ENCODE data around the gene MRGPRG.

MRGPRG gene

DNA sequence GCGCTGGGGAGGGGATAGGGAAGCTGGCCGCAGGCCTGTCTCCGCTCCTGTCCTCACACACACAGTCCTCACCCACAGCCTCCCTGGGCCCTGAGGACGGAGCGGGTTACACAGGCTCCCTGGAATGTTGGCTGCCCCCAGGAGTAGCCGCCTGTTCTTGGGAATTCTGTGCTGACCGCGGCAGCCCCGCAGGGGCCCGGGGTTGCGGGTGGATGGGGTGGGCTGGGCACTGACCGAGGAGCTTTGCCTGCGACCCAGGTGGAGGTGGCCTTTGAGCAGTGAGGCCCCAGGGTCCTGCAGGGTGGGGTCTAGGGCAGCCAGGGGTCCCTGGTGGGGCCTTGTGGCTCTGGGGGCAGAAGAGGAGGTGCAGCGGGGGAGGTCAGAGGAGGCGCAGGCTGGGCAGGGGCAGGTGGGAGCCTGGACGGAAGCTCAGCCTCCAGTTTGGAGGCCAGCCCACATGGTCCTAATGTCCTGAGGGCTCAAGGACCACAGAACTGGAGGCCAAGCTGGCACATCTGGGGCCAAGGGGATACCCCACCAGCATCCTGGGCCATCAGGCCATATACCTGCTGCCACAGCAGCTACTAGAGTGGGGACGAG lies 6.6 kb upstream of the MRGPRG start:
- Histone ChIP-seq H3K4me1 (ENCODE audit: insufficient read depth, low read length) (peaks cover 3% of the 10 kb centered on the region; the same call in 1 of the 2 replicates), H3K9ac (ENCODE audit: low read depth, low read length) (no peak overlapping the region), H3K27ac (ENCODE audit: low read depth, low read length) (no peak overlapping the region), H3K27me3 (ENCODE audit: insufficient read depth, low read length) (no peaks in the 10 kb centered on the region), H3K36me3 (ENCODE audit: insufficient read depth, low read length) (no peaks in the 10 kb centered on the region), H3K9me3 (ENCODE audit: insufficient read depth, low read depth, low read length) (no peaks in the 10 kb centered on the region), H3K4me3 (ENCODE audit: low read length) (no peak overlapping the region)
- 85% methylated on average over 16 of the region's 17 CpGs for WGBS

DNA sequence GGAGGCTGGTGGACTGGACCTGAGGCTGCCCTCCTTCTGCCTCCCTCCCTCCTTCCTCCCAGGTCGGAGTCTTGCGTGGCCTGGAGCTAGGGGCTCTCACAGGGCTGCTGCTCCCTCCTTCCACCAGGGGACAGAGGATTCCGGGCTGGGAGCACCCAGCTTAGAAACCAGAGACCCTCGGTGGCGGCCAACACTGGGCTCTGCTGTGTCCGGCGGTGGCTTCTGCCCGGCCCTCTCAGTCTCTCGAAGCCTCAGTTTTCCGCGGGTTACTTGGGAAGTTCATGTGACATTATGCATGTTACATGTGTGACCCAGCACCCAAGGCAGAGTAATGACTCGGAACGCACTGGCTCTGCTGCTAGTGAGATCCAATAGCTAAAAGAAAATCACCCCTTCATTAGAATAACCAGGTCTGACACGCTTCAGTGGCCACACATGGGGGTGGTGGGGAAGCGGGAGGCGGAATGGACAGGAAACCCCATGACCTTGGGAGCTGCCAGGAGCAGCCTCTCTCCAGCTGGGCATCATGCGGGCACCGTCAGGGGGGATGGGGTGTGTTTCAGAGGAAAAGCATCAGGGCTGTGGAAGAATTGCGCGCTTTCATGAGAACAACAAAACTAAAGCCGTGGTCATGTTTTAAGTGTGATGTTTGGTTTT lies 5.9 kb upstream of the MRGPRG start:
- H3K36me3 ChIP-seq (ENCODE audit: insufficient read depth, low read length), result no peaks in the 10 kb centered on the region
- H3K4me3 ChIP-seq (ENCODE audit: low read length), result no peak overlapping the region
- peaks cover 3% of the 10 kb centered on the region; the same call in 1 of the 2 replicates for H3K4me1 ChIP-seq (ENCODE audit: insufficient read depth, low read length)
- no peaks in the 10 kb centered on the region for H3K27me3 ChIP-seq (ENCODE audit: insufficient read depth, low read length)
- H3K9me3 ChIP-seq (ENCODE audit: insufficient read depth, low read depth, low read length), result no peaks in the 10 kb centered on the region
- no peak overlapping the region for H3K27ac ChIP-seq (ENCODE audit: low read depth, low read length)
- no peak overlapping the region for H3K9ac ChIP-seq (ENCODE audit: low read depth, low read length)
- 79% methylated on average over 21 of the region's 21 CpGs for WGBS

DNA sequence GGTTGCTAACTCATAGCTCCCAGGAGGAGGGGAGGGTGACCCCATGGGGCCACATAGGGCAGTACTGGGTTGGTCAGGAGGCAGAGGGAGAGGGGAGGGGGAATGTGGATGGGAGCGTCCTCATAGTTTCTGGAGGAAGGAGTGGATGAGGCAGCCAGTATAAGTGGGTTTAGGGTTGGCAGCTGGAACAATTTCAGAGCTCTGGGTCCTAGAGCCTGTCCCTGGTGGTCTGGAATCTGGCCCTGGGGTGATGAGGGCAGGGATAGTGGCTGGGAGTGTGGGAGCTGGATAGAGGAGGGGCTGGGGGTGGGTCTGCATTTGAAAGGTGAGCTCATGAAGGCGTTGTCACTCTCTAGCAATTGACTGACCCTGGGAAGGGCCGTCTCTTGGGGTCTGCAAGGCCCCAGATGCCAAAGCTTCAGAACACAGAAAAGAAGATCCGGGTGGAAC lies 5.3 kb upstream of the MRGPRG start:
- H3K27ac ChIP-seq (ENCODE audit: low read depth, low read length), result no peak overlapping the region
- no peaks in the 10 kb centered on the region for H3K36me3 ChIP-seq (ENCODE audit: insufficient read depth, low read length)
- no peaks in the 10 kb centered on the region for H3K9me3 ChIP-seq (ENCODE audit: insufficient read depth, low read depth, low read length)
- no peak overlapping the region for H3K4me3 ChIP-seq (ENCODE audit: low read length)
- H3K27me3 ChIP-seq (ENCODE audit: insufficient read depth, low read length), result no peaks in the 10 kb centered on the region
- WGBS, result 31% methylated on average over 4 of the region's 4 CpGs
- no peak overlapping the region for H3K9ac ChIP-seq (ENCODE audit: low read depth, low read length)
- peaks cover 3% of the 10 kb centered on the region; the same call in 1 of the 2 replicates for H3K4me1 ChIP-seq (ENCODE audit: insufficient read depth, low read length)

DNA sequence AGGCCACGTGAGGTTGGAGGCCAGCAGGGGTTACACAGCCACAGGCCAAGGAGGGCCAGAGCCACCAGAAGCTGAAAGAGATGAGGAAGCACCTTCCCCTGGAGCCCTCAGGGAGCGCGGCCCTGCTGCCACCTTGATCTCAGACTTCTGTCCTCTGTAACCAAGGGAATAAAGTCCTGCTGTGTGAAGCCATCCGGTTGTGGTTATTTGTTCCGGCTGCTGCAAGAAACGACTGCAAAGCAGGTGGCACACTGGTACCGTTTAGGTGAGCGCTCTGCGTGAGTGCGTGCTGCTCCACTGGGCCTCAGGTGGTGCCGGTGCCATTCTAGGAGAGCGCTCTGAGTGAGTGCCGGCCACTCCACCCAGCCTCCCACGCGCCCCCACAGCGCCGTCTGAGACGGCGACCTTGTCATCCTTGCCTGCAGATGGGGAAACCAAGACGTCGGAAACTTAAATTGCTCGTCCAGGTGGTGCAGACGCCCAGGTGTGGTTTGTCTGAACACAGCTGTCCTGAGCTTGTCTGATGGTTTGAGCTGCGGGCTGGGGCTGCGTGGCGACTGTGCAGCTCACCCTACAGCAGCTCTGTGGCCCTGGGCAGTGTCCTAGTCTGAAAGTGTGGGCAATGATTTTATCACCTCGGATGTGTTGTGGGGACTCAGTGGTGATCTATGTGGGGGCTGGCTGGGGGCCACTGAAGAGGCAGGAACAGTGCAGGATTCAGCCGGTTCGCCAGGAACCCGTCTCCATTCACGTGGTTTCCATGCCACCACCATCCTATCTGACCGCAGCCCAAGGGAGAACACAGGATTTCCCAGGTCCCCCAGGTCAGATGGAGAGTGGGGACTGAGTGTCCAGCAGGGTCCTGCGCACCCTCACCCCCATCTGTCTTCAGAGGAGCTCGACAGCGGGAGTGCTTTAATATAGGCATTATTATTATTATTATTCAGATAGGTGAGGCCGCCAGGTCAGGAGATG lies 4.6 kb upstream of the MRGPRG start:
- no peaks in the 10 kb centered on the region for H3K36me3 ChIP-seq (ENCODE audit: insufficient read depth, low read length)
- 81% methylated on average over 34 of the region's 36 CpGs for WGBS
- no peaks in the 10 kb centered on the region for H3K27me3 ChIP-seq (ENCODE audit: insufficient read depth, low read length)
- no peak overlapping the region for H3K4me3 ChIP-seq (ENCODE audit: low read length)
- H3K9me3 ChIP-seq (ENCODE audit: insufficient read depth, low read depth, low read length), result no peaks in the 10 kb centered on the region
- H3K27ac ChIP-seq (ENCODE audit: low read depth, low read length), result no peak overlapping the region
- no peak overlapping the region for H3K9ac ChIP-seq (ENCODE audit: low read depth, low read length)
- H3K4me1 ChIP-seq (ENCODE audit: insufficient read depth, low read length), result peaks cover 3% of the 10 kb centered on the region; the same call in 1 of the 2 replicates

DNA sequence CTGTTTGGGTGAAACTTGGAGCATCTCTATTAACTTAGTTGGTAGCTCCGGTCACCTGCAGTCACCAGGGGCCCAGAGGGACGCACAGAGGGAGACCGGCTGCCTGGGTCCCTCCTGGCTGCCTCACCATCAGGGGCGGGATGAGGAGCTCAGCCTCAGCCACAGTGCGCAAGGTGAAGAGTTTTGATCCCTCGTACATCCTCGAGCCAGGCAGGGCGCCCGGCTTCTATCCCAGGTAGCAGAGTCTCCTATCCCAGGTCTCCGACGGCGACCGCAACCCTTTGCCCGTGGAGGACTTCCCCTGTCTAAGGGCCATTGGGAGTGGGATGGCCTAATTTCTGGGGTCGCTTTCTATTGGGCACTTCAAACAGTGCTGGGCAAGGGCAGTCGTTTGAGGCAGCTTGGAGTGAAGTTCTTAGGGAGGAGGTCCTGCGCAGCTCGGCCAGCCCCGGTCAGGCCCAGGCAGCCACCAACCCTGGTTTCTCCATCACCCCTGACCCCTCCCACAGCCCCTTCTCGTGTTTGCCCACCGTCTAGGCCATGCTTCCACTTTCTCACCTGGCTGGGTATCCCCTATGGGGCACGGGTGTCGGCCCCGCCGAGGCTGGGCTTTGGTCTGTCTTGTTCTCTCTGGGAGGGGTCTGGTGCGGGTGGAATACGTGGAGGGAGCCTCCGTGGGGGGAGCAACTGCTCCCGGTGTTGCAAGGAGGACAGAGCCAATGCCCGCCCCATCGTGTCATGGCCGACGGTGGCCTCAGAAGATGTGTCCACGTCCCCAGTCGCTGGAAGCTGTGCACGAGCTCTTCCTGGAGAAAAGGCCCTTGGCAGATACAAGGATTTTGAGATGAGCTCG lies 3.6 kb upstream of the MRGPRG start:
- H3K27ac ChIP-seq (ENCODE audit: low read depth, low read length), result no peak overlapping the region
- WGBS, result 20% methylated on average over 1 of the region's 37 CpGs
- no peak overlapping the region for H3K9ac ChIP-seq (ENCODE audit: low read depth, low read length)
- no peak overlapping the region for H3K4me3 ChIP-seq (ENCODE audit: low read length)
- H3K4me1 ChIP-seq (ENCODE audit: insufficient read depth, low read length), result peaks cover 3% of the 10 kb centered on the region; the same call in 1 of the 2 replicates
- no peaks in the 10 kb centered on the region for H3K27me3 ChIP-seq (ENCODE audit: insufficient read depth, low read length)
- H3K9me3 ChIP-seq (ENCODE audit: insufficient read depth, low read depth, low read length), result no peaks in the 10 kb centered on the region
- H3K36me3 ChIP-seq (ENCODE audit: insufficient read depth, low read length), result no peaks in the 10 kb centered on the region

DNA sequence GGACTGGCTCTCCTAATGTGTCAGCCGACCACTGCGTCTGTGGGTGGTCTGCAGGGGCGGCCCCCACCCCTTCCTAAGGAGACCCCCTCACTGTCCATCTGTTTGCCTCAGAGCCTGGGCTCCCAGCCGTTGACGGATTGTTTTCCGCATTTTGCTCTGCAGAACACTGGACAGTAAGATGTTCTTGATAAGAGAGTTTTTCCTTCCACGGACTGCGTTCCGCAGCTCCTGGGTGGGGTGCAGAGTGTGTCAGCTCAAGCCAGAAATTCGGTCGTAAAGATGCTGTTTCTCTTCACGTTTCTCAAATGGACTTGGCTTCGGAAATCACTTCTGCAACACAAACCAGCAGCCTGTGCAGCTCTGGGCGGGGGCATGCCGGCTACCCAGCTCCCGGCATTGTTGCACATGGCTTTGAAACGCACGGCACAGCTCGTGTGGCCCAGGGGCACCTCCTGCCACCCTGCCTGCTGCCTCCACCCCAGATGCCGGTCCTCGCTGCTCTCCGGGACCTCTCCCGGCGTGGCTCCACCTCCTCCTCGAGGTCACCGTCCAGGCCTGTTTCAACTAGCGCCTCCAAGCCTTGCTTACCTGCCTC lies 2.9 kb upstream of the MRGPRG start:
- Histone ChIP-seq H3K9ac (ENCODE audit: low read depth, low read length) (no peak overlapping the region), H3K4me3 (ENCODE audit: low read length) (no peak overlapping the region), H3K4me1 (ENCODE audit: insufficient read depth, low read length) (peaks cover 3% of the 10 kb centered on the region; the same call in 1 of the 2 replicates), H3K27ac (ENCODE audit: low read depth, low read length) (no peak overlapping the region), H3K36me3 (ENCODE audit: insufficient read depth, low read length) (no peaks in the 10 kb centered on the region), H3K9me3 (ENCODE audit: insufficient read depth, low read depth, low read length) (no peaks in the 10 kb centered on the region), H3K27me3 (ENCODE audit: insufficient read depth, low read length) (no peaks in the 10 kb centered on the region)
- no CpG with 5 or more reads among the region's 27 CpGs for WGBS

DNA sequence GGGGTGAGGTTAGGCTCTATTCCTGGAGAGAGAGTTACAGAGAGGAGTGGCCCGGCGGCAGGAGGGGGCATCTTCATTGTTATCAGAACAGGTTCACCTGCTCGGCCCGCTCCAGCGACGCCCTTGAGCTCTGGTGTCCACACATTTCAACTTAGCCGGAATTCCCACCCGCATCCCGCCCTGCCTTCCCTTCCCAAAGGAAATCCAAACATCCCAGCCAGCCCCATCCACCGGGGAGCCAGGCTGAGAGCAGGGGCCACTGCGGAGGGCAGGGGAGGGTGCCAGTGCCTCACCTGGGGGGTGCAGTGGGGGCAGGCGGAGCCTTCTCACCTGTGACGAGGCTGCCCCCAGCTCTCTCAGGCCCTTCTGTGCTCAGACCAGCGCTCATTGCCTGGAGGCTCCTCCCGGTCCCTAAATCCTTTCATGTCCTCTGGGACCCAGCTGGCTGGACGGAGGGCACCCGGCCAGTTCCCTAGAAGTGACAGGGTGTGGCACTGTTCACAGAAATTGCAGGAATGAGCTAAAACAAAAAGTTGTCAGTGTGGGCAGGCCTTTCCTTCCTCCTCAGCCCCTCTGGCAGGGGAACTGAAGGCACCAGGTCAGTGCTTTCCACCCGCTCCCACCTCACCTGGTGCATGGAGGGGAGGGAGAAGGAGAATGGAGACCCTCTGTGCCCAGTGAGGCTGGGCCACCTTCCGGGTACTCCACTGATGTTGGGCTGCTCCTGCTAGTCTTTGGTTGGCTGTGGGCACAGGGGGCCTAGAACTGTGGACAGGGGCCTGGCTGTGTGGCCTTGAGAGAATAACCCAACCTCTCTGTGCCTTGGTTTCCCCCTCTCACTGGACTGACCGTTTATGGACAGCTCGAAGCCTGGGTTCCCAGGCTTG lies 2.2 kb upstream of the MRGPRG start:
- no CpG with 5 or more reads among the region's 21 CpGs for WGBS
- H3K4me1 ChIP-seq (ENCODE audit: insufficient read depth, low read length), result peaks cover 3% of the 10 kb centered on the region; the same call in 1 of the 2 replicates

DNA sequence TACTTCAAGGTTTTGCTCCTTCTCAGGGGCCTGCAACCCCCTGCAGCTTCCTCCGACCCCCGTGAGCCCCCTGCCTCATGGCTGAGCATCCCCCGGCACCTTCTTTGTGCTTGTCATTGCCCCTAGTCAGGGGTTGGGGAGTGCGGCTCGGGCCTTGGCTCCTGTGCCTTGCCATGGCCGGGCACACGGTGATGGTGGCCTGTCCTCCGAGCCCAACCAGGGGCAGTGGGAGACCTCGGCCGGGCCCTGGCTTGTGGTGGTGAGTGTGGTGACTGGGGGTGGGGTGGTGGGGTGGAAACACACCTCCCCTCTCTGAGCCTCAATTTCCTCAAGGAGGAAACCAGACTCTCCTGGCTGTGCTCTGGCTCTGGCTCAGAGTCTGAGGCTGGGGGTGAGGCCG lies 1.5 kb upstream of the MRGPRG start:
- no peaks in the 10 kb centered on the region for H3K9me3 ChIP-seq (ENCODE audit: insufficient read depth, low read depth, low read length)
- no CpG with 5 or more reads among the region's 11 CpGs for WGBS
- no peak overlapping the region for H3K27ac ChIP-seq (ENCODE audit: low read depth, low read length)
- H3K36me3 ChIP-seq (ENCODE audit: insufficient read depth, low read length), result no peaks in the 10 kb centered on the region
- H3K27me3 ChIP-seq (ENCODE audit: insufficient read depth, low read length), result peaks cover 3% of the 10 kb centered on the region; the same call in 1 of the 2 replicates
- H3K9ac ChIP-seq (ENCODE audit: low read depth, low read length), result no peak overlapping the region
- H3K4me3 ChIP-seq (ENCODE audit: low read length), result no peak overlapping the region
- H3K4me1 ChIP-seq (ENCODE audit: insufficient read depth, low read length), result peaks cover 3% of the 10 kb centered on the region; the same call in 1 of the 2 replicates

More for the DNA sequence above, 2.2 kb upstream of the MRGPRG start:
- Histone ChIP-seq H3K36me3 (ENCODE audit: insufficient read depth, low read length) (no peaks in the 10 kb centered on the region), H3K27ac (ENCODE audit: low read depth, low read length) (no peak overlapping the region), H3K9me3 (ENCODE audit: insufficient read depth, low read depth, low read length) (no peaks in the 10 kb centered on the region), H3K9ac (ENCODE audit: low read depth, low read length) (no peak overlapping the region), H3K4me3 (ENCODE audit: low read length) (no peak overlapping the region), H3K27me3 (ENCODE audit: insufficient read depth, low read length) (peaks cover 3% of the 10 kb centered on the region; the same call in 1 of the 2 replicates)

DNA sequence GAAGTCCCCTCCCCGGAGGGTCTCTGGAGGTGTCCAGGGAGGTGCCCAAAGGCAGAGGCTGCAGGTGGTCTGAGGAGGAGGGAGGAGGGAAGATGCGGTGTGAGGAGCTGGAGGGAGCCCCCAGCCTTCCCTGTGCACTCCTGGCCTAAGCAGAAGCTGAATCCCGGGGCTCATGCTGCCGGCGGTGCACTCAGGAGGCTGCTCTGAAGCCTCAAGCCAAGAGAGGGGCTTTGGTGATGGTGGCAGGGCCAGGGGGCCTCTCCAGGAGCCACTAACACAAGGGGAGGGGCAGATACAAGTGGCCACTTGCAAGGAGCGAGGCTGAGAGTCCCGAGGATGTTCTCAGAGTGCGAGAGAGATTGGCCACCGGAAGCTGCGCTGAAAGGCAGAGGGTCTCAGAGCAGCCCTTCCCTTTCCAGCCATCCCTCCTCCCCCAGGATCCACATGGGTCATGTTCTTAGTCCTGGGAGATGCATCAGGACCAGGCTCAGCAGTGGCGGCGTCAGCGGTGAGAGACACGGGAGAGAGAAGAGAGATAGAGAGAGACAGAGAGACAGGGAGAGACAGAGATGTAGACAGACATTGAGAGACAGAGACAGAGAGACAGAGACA lies 774 bp upstream of the MRGPRG start:
- Histone ChIP-seq H3K36me3 (ENCODE audit: insufficient read depth, low read length) (no peaks in the 10 kb centered on the region), H3K27ac (ENCODE audit: low read depth, low read length) (no peak overlapping the region), H3K27me3 (ENCODE audit: insufficient read depth, low read length) (peaks cover 3% of the 10 kb centered on the region; the same call in 1 of the 2 replicates), H3K4me3 (ENCODE audit: low read length) (no peak overlapping the region), H3K9me3 (ENCODE audit: insufficient read depth, low read depth, low read length) (no peaks in the 10 kb centered on the region), H3K9ac (ENCODE audit: low read depth, low read length) (no peak overlapping the region), H3K4me1 (ENCODE audit: insufficient read depth, low read length) (peaks cover 3% of the 10 kb centered on the region; the same call in 1 of the 2 replicates)
- no CpG with 5 or more reads among the region's 14 CpGs for WGBS

Data from HUES64 (cell line).